Neural cell (in vitro differentiated cells): ENCODE data around the gene GPC1. TPM values are rescaled to one million over a fixed set of nuclear protein-coding genes. Genes with fewer than 3 reads are reported as not detected.

Experiments
- H2AFZ ChIP-seq: fragments of 200-600, 300-800 bp; sonication (generic), shearing (Covaris generic); 2 replicates; pipeline ENCODE4 v1.6.0; 2014; ENCODE audit warnings: low read depth, mild to moderate bottlenecking, antibody characterized with exemption, low read length, moderate library complexity
- H3F3A ChIP-seq: fragments of 200-600 bp; shearing (Covaris generic); 2 replicates; pipeline ENCODE4 v1.6.1; 2016; ENCODE audit warnings: mild to moderate bottlenecking, moderate library complexity, mixed read lengths, antibody characterized with exemption, low read length; ENCODE audit not compliant: insufficient read depth, poor library complexity, severe bottlenecking
- H3K27ac ChIP-seq: fragments of 200-600, 300-800 bp; sonication (generic), shearing (Covaris generic); 2 replicates; pipeline ENCODE4 v1.5.1; 2014; ENCODE audit warnings: mild to moderate bottlenecking, low read length, moderate library complexity
- H3K27me3 ChIP-seq: fragments of 300-800, 200-600 bp; sonication (generic), shearing (Covaris generic); 2 replicates; pipeline ENCODE4 v1.6.0; 2014; ENCODE audit warnings: mild to moderate bottlenecking, low read depth, low read length, moderate library complexity; ENCODE audit not compliant: insufficient read depth
- H3K36me3 ChIP-seq: fragments of 300-800, 200-600 bp; sonication (generic), shearing (Covaris generic); 2 replicates; pipeline ENCODE4 v1.5.1; 2014; ENCODE audit warnings: mild to moderate bottlenecking, antibody characterized with exemption, low read length, moderate library complexity; ENCODE audit not compliant: insufficient read depth
- H3K4me2 ChIP-seq: fragments of 300-800, 200-600 bp; sonication (generic), shearing (Covaris generic); 2 replicates; pipeline ENCODE4 v1.6.0; 2014; ENCODE audit warnings: mild to moderate bottlenecking, low read length
- H3K4me3 ChIP-seq: fragments of 300-800, 200-600 bp; sonication (generic), shearing (Covaris generic); 2 replicates; pipeline ENCODE4 v1.5.1; 2014; ENCODE audit warnings: mild to moderate bottlenecking, low read length, moderate library complexity
- H3K79me2 ChIP-seq: fragments of 200-600 bp; shearing (Covaris generic); replicated peaks from 2 replicates; pipeline ENCODE4 v1.6.0; 2014; ENCODE audit warnings: mild to moderate bottlenecking, low read length, moderate library complexity; ENCODE audit not compliant: insufficient read depth
- H3K9ac ChIP-seq: fragments of 300-800, 200-600 bp; sonication (generic), shearing (Covaris generic); 2 replicates; pipeline ENCODE4 v1.6.1; 2016; ENCODE audit warnings: mild to moderate bottlenecking, low read length, mixed read lengths
- H3K9me2 ChIP-seq: fragments of 200-600 bp; shearing (Covaris generic); 2 replicates; pipeline ENCODE4 v1.6.1; 2016; ENCODE audit warnings: mild to moderate bottlenecking, low read length, mixed read lengths; ENCODE audit not compliant: insufficient read depth
- H3K9me3 ChIP-seq: fragments of 200-600, 300-800 bp; sonication (generic), shearing (Covaris generic); 2 replicates; pipeline ENCODE4 v1.6.1; 2016; ENCODE audit warnings: mild to moderate bottlenecking, mixed run types, low read length, moderate library complexity, mixed read lengths
- H4K20me1 ChIP-seq: fragments of 200-600 bp; shearing (Covaris generic); 2 replicates; pipeline ENCODE4 v1.6.1; 2016; ENCODE audit warnings: mild to moderate bottlenecking, mixed run types; ENCODE audit not compliant: insufficient read depth
- EP300 ChIP-seq: fragments of 450-650 bp; conservative IDR thresholded peaks from 2 replicates; pipeline ENCODE4 v1.6.1; 2014; ENCODE audit warnings: antibody characterized with exemption, mild to moderate bottlenecking, moderate library complexity; ENCODE audit not compliant: poor library complexity, severe bottlenecking
- EZH2 ChIP-seq: fragments of 200-600, 300-800 bp; shearing (Covaris generic), sonication (generic); IDR thresholded peaks from 2 replicates; pipeline ENCODE4 v1.6.1; 2014; ENCODE audit warnings: antibody characterized with exemption, low read length, borderline replicate concordance, mild to moderate bottlenecking; ENCODE audit not compliant: insufficient read depth, poor library complexity, severe bottlenecking
- MXI1 ChIP-seq: fragments of 450-650 bp; conservative IDR thresholded peaks from 2 replicates; pipeline ENCODE4 v1.6.1; 2014; ENCODE audit warnings: antibody characterized with exemption, mild to moderate bottlenecking; ENCODE audit not compliant: poor library complexity, severe bottlenecking
- POLR2AphosphoS5 ChIP-seq: IDR thresholded peaks from 2 replicates; pipeline ENCODE4 v1.6.1; 2012
- RAD21 ChIP-seq: fragments of 450-650 bp; conservative IDR thresholded peaks from 2 replicates; pipeline ENCODE4 v1.6.1; 2014; ENCODE audit warnings: antibody characterized with exemption, mild to moderate bottlenecking, moderate library complexity
- REST ChIP-seq: IDR thresholded peaks from 2 replicates; pipeline ENCODE4 v1.6.1; 2012; ENCODE audit warnings: borderline replicate concordance
- SMC3 ChIP-seq: fragments of 450-650 bp; conservative IDR thresholded peaks from 2 replicates; pipeline ENCODE4 v1.6.1; 2014; ENCODE audit warnings: antibody characterized with exemption, mild to moderate bottlenecking, moderate library complexity; ENCODE audit not compliant: poor library complexity
- TAF1 ChIP-seq: IDR thresholded peaks from 2 replicates; pipeline ENCODE4 v1.6.1; 2012; ENCODE audit warnings: low read depth
- polyA plus RNA-seq: library from polyadenylated mRNA; depleted of rRNA; stranded (reverse); fragments of >200 nt; gene quantifications from 2 replicates; pipeline ENCODE4 v1.2.3, GENCODE V29; 2014
- TF ChIP-seq, protein P1 (sequence below): fragments of 450-650 bp; IDR thresholded peaks from 2 replicates; pipeline ENCODE4 v1.5.1; 2014; ENCODE audit warnings: antibody characterized with exemption, mild to moderate bottlenecking, moderate library complexity; ENCODE audit not compliant: poor library complexity, severe bottlenecking

GPC1 gene
- polyA plus RNA-seq, 1 donor from 2014 or later = 74.0 TPM

DNA sequence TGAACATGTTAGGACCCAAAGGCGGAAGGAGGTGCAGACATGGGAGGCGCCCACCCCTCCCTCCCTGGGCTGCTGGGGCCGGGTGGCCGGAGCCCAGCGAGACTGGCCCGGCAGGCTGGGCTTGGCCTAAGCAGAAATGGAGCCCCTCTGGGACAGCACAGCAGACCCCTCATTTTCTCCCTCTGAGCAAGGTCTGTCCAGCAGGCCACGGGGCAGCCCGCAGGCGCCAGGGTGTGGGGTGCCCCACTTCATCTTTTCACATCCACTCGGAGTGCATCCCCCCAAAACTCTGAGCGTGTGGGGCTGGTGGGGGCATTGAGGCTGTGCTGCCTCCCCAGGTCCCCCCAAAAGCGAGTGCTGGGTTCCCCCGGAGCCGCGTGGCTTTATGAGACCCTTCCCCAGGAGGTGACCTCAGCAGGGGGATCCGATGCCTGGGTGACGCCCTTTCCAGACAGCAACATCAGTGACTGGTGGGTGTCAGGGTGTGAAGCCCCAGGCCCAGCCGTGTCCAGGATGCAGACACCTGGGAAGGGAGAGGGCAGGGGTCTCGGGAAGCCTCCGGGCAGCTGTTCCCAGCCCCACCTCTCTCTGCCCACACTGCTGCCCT lies 36.7 kb upstream of the GPC1 start:
- no peaks in the 10 kb centered on the region for H3F3A ChIP-seq
- TF ChIP-seq, protein P1, sequence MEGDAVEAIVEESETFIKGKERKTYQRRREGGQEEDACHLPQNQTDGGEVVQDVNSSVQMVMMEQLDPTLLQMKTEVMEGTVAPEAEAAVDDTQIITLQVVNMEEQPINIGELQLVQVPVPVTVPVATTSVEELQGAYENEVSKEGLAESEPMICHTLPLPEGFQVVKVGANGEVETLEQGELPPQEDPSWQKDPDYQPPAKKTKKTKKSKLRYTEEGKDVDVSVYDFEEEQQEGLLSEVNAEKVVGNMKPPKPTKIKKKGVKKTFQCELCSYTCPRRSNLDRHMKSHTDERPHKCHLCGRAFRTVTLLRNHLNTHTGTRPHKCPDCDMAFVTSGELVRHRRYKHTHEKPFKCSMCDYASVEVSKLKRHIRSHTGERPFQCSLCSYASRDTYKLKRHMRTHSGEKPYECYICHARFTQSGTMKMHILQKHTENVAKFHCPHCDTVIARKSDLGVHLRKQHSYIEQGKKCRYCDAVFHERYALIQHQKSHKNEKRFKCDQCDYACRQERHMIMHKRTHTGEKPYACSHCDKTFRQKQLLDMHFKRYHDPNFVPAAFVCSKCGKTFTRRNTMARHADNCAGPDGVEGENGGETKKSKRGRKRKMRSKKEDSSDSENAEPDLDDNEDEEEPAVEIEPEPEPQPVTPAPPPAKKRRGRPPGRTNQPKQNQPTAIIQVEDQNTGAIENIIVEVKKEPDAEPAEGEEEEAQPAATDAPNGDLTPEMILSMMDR = no peak
- TF ChIP-seq SMC3 (no peak), EZH2 (no peak), POLR2AphosphoS5 (no peak)
- H3K27ac ChIP-seq = no peak overlapping the region
- H3K9ac ChIP-seq = no peak overlapping the region
- no peak overlapping the region for H3K4me3 ChIP-seq
- no peaks in the 10 kb centered on the region for H3K79me2 ChIP-seq
- no peaks in the 10 kb centered on the region for H3K27me3 ChIP-seq
- H2AFZ ChIP-seq = no peak overlapping the region
- no peak overlapping the region for H3K4me2 ChIP-seq
- no peaks in the 10 kb centered on the region for H3K36me3 ChIP-seq
- H3K9me2 ChIP-seq = no peaks in the 10 kb centered on the region
- no peaks in the 10 kb centered on the region for H4K20me1 ChIP-seq
- H3K9me3 ChIP-seq = no peaks in the 10 kb centered on the region

DNA sequence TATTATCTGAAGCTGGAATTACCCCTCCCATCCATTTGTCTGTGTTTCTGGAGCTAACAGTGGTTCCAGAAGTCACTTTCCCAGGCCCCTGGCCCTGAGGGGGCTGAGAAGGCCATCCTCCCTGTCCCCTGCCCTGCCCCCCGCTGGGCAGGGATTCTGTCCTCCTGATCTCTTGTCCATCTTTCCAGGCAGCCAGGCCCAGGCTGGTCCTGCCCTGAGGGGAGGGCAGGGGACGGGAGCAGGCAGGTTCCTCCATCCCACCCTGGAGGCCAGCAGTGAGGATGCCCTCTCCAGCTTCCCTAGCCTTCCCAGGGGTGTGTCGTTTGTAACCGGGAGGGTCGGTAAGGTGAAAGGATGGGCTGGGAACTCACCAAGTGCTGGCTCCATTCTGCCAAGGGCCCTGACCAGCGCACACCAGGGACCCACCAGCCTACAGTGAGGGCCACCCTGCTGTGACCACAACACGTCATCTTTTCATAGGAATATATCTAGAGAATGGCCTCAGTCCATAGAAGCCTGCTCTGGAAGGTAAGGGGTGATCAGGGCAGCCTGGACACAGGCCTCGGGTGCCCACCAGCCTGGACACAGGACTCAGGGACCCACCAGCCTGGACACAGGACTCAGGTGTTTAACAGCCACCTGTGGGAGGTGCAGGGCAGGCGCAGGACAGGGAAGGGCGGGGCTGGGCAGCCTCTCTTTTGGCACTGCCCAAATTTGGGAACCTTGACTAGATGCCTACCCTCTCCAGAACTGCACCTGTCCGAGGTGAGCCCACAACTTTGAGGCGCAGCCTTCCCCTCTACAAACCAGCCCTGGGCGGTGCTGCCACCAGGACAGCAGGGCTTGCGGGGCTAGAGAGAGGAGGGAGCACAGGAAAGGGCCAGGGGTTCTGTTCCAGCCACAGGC lies 35.8 kb upstream of the GPC1 start:
- H3K27ac ChIP-seq = no peak overlapping the region
- H3K36me3 ChIP-seq = no peaks in the 10 kb centered on the region
- no peaks in the 10 kb centered on the region for H3K9me3 ChIP-seq
- H3K4me3 ChIP-seq = no peak overlapping the region
- no peak overlapping the region for H3K4me2 ChIP-seq
- no peaks in the 10 kb centered on the region for H3K79me2 ChIP-seq
- no peak overlapping the region for H2AFZ ChIP-seq
- H4K20me1 ChIP-seq = no peaks in the 10 kb centered on the region
- no peak overlapping the region for H3K9ac ChIP-seq
- no peak for TF ChIP-seq SMC3
- no peak for TF ChIP-seq TAF1
- TF ChIP-seq POLR2AphosphoS5 = no peak
- no peak for TF ChIP-seq EP300
- no peak for TF ChIP-seq EZH2
- TF ChIP-seq, protein P1 = no peak
- TF ChIP-seq RAD21 = no peak
- no peak for TF ChIP-seq REST
- TF ChIP-seq MXI1 = no peak
- H3K9me2 ChIP-seq = no peaks in the 10 kb centered on the region
- H3F3A ChIP-seq = no peaks in the 10 kb centered on the region
- H3K27me3 ChIP-seq = no peaks in the 10 kb centered on the region
